GM18907 (cell line): ENCODE data around the gene MRPS34.

Source experiments
- ATAC-seq: cut with Tn5 transposase; IDR thresholded peaks from one replicate; pipeline ENCODE4 v1.9.1; 2021; ENCODE audit warnings: mild to moderate bottlenecking, moderate library complexity; ENCODE audit not compliant: unreplicated experiment

The MRPS34 gene

GRCh38 chr16:1731603-1732002, 41.3 kb downstream of the MRPS34 start:
- ATAC-seq, result no peak

GRCh38 chr16:1731073-1731472, 41.9 kb downstream of the MRPS34 start:
- ATAC-seq, result no peak

GRCh38 chr16:1729445-1729844, 43.5 kb downstream of the MRPS34 start:
- no peak for ATAC-seq

DNA sequence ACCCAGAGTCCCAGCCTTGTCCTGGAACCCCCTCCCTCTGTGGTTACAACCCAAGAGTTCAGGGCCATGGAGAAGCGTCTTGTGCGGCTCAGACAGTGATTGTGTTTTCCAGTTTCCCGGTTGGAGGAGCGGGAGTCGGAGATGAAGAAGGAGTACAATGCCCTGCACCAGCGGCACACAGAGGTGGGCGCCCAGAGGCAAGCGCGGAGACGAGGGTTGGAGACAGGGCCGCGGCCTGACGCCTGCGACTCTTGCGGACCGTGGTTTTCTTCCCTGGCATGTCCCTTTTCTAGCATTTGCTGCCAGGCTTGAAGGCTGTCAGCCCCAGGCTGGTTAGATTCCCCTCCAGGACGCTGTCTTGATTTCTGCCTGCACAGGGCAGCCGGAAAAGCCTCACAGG, 43.9 kb downstream of the MRPS34 start:
- ATAC-seq, result no peak

GRCh38 chr16:1727651-1728624, 45.0 kb downstream of the MRPS34 start:
- ATAC-seq, result no peak

- ATAC-seq, result no peak
Observed at GRCh38 chr16:1726661-1727502, 46.1 kb downstream of the MRPS34 start.

- ATAC-seq, result no peak
Observed at GRCh38 chr16:1724491-1724890, 48.4 kb downstream of the MRPS34 start.

- ATAC-seq, result no peak
Observed at GRCh38 chr16:1723450-1724147, 49.3 kb downstream of the MRPS34 start.
